HepG2 (cell line): ENCODE results near the gene RELL1.

Experiments
- EP300 ChIP-seq, 3 experiments: sonication (generic) in 1 of 3; formaldehyde crosslinking in 1 of 3; IDR thresholded peaks; 2 replicates each; pipeline versions ENCODE4 v1.5.1 to v1.6.1; 2011 to 2020; ENCODE audit warnings: low read depth in 2 of 3, low read length in 2 of 3, borderline replicate concordance in 1 of 3, improper control_type of control experiment in 1 of 3, mild to moderate bottlenecking in 1 of 3, missing genetic modification reagents in 1 of 3, moderate library complexity in 1 of 3
- HDAC1 ChIP-seq: sonication (generic); formaldehyde crosslinking; IDR thresholded peaks from 2 replicates; pipeline ENCODE4 v1.5.1; 2020; ENCODE audit warnings: mild to moderate bottlenecking, missing genetic modification reagents
- NFYB ChIP-seq: sonication (generic); formaldehyde crosslinking; IDR thresholded peaks from 2 replicates; pipeline ENCODE4 v1.4.0; 2020; ENCODE audit warnings: missing genetic modification reagents
- SIN3A ChIP-seq: IDR thresholded peaks from 2 replicates; pipeline ENCODE4 v1.6.1; 2011; ENCODE audit warnings: low read depth, mild to moderate bottlenecking, control low read depth, low read length, borderline replicate concordance
- TCF7 ChIP-seq: sonication (generic); IDR thresholded peaks from 2 replicates; pipeline ENCODE4 v1.6.1; 2016; ENCODE audit warnings: antibody characterized with exemption, low read depth
- TF ChIP-seq, protein P1 (sequence below): IDR thresholded peaks from 2 replicates; pipeline ENCODE4 v1.6.1; 2012; ENCODE audit warnings: inconsistent platforms

- no peak for TF ChIP-seq HDAC1
- no peak for TF ChIP-seq NFYB (CRISPR knock-in tag)
- TF ChIP-seq TCF7, result no peak
- no peak for TF ChIP-seq EP300 (IDR thresholded peaks at IDR 0.05; ENCODE audit: low read depth in 2 of 2, low read length in 2 of 2)
- no peak for TF ChIP-seq EP300 (CRISPR knock-in tag; IDR thresholded peaks at IDR 0.05; ENCODE audit: borderline replicate concordance)
- TF ChIP-seq, protein P1, sequence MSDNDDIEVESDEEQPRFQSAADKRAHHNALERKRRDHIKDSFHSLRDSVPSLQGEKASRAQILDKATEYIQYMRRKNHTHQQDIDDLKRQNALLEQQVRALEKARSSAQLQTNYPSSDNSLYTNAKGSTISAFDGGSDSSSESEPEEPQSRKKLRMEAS, result no peak
- TF ChIP-seq SIN3A, result no peak
Measured at GRCh38 chr4:37671072-37671471, 15.1 kb downstream of the RELL1 start.
